Heart right ventricle (tissue), 16 donors: ENCODE results near the gene TOMT. TPM values are rescaled to one million over a fixed set of nuclear protein-coding genes. Genes with fewer than 3 reads are reported as not detected.

Experiments
- ATAC-seq, 8 donors: fragments of 200-7000 bp; cut with Tn5 transposase; one replicate each; pipeline ENCODE4 v1.9.1; 2020; ENCODE audit warnings: mild to moderate bottlenecking in 8 of 8, moderate library complexity in 8 of 8, moderate number of reproducible peaks in 1 of 8
- DNase-seq, 2 donors: peaks; one replicate each; pipeline ENCODE4 v3.0.0-alpha.2; 2020
- H3K27ac ChIP-seq, 10 donors: fragments of 200-600 bp; sonication (generic) in 2 of 10; one replicate each; pipeline versions ENCODE4 v1.5.0 to v1.8.0; 2020 to 2022; ENCODE audit warnings: mild to moderate bottlenecking in 3 of 10
- H3K27me3 ChIP-seq, 7 donors: fragments of 200-600 bp; one replicate each; pipeline ENCODE4 v1.8.0; 2021 to 2022; ENCODE audit warnings: mild to moderate bottlenecking in 2 of 7
- H3K36me3 ChIP-seq, 9 donors: fragments of 200-600 bp; sonication (generic) in 1 of 9; one replicate each; pipeline versions ENCODE4 v1.5.0 to v1.8.0; 2020 to 2022; ENCODE audit warnings: mild to moderate bottlenecking in 2 of 9
- H3K4me1 ChIP-seq, 9 donors: fragments of 200-600 bp; sonication (generic) in 1 of 9; one replicate each; pipeline versions ENCODE4 v1.5.0 to v1.8.0; 2020 to 2022; ENCODE audit warnings: mild to moderate bottlenecking in 4 of 9
- H3K4me3 ChIP-seq, 10 donors: fragments of 200-600 bp; sonication (generic) in 2 of 10; one replicate each; pipeline versions ENCODE4 v1.5.0 to v1.8.0; 2020 to 2022; ENCODE audit warnings: mild to moderate bottlenecking in 7 of 10, moderate library complexity in 2 of 10
- H3K9me3 ChIP-seq, 11 donors: fragments of 200-600 bp in 10 of 11; sonication (generic) in 2 of 11; one replicate each; pipeline versions ENCODE4 v1.5.0 to v1.8.0; 2013 to 2022; ENCODE audit warnings: mild to moderate bottlenecking in 2 of 11, control low read depth in 1 of 11, moderate library complexity in 1 of 11
- WGBS, 2 donors: extraction: QIAGEN DNeasy Blood & Tissue Kit; methylation state at CpG; one replicate each; pipeline ENCODE4 v1.1.7; 2013; ENCODE audit warnings: inconsistent platforms in 1 of 2; 5-methylcytosine and 5-hydroxymethylcytosine counted together
- intact Hi-C, 10 donors: fragments of 100-400 bp; cut with DNase I; formaldehyde crosslinking; loops; one replicate each; pipeline versions ENCODE4 v1.11.1 to v1.14.2; 2022
- polyA plus RNA-seq, 2 donors: library from polyadenylated mRNA; stranded (reverse); fragments of 200-250 nt; gene quantifications; one replicate each; pipeline ENCODE4 v1.2.3, GENCODE V29; 2013
- total RNA-seq, 10 donors: library from RNA; stranded (reverse); fragmentation: NEBNext Ultra II Directional in 3 of 10; extraction: Animal tissue kit (Norgen Biotek cat#: 25700) in 3 of 10; gene quantifications; one replicate each; pipeline versions ENCODE4 v1.2.1 to v1.2.4, GENCODE V29; 2021 to 2023
- TF ChIP-seq, protein P1 (sequence below), 9 donors: fragments of 200-600 bp; sonication (generic) in 2 of 9; IDR thresholded peaks; one replicate each; pipeline versions ENCODE4 v1.5.0 to v1.8.0; 2021 to 2022; ENCODE audit warnings: antibody characterized with exemption in 9 of 9, mild to moderate bottlenecking in 5 of 9, moderate library complexity in 1 of 9
- donor health status: Arrhythmogenic right ventricular cardiomyopathy.
- donor health status: ischemic (EF 13 %, LVEDD 7.1; RV severe dilation, severe dysfunction).
- donor health status: healthy with polysubstance abuse.
- donor health status: DM: no; HTN: yes; CAD: no.
- donor health status: DM: no; HTN: no; CAD: no.
- donor health status: ischemic (EF 25% LVEDD 6.9; RV normal size, moderate dysfunction).
- donor health status: ischemic (EF 25% LVEDD 5.7; RV mildly dilated, moderate dysfunction).
- donor health status: healthy.
- donor health status: DM: yes; HTN: yes; CAD: no.
- donor health status: Ischemic cardiomyopathy.
- donor health status: ischemic (EF 35%, LVEDD 5.7; RV mildly dilated, moderate dysfunction).
- donor health status: nonischemic (EF 11% LVEDD 7.7; RV severe dilation, severe dysfunction).
- donor health status: DM: yes; HTN: yes; CAD: no.
- donor health status: PGD.
- donor health status: ischemic (EF 29% LVEDD 5.4; RV normal size, mild dysfunction).
- donor health status: nonischemic (EF 23%, LVEDD 6.1; RV moderate dilation, normal function).

TOMT gene
- total and polyA plus RNA-seq, 12 donors, result 0.21 TPM; not detected in 11

DNA sequence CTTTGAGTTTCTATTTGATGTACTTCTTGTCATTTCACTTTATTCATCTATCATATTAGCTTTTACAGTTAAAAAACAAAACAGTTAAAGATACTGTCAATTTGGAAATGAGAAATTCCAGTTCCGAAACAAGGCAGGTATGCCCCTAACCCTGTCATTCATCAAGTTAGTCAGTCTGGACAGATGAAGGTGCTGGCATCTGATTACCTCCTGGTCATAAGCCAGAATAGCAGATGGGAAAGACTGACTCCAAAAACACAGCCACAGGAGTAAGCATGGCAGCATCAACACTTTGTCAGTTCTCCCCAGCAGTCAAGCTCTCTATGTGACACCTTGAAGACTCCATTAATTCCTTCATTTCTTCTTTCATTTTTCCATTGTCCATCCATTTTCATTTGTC lies 20.8 kb upstream of the TOMT start:
- DNase-seq (no peak), ATAC-seq (no peak)
- Histone ChIP-seq H3K4me1 (peaks cover 0 to 21% (median 9%) of the 10 kb centered on the region in 9 donors), H3K9me3 (no peaks in the 10 kb centered on the region), H3K36me3 (peaks cover 0 to 53% (median 3%) of the 10 kb centered on the region in 9 donors), H3K27me3 (no peaks in the 10 kb centered on the region), H3K27ac (no peak overlapping the region), H3K4me3 (no peak overlapping the region)
- intact Hi-C loops, result no loop called here
- WGBS, 2 donors, result 85 to 91% methylated on average over 1 of the region's 1 CpG
- TF ChIP-seq, protein P1, sequence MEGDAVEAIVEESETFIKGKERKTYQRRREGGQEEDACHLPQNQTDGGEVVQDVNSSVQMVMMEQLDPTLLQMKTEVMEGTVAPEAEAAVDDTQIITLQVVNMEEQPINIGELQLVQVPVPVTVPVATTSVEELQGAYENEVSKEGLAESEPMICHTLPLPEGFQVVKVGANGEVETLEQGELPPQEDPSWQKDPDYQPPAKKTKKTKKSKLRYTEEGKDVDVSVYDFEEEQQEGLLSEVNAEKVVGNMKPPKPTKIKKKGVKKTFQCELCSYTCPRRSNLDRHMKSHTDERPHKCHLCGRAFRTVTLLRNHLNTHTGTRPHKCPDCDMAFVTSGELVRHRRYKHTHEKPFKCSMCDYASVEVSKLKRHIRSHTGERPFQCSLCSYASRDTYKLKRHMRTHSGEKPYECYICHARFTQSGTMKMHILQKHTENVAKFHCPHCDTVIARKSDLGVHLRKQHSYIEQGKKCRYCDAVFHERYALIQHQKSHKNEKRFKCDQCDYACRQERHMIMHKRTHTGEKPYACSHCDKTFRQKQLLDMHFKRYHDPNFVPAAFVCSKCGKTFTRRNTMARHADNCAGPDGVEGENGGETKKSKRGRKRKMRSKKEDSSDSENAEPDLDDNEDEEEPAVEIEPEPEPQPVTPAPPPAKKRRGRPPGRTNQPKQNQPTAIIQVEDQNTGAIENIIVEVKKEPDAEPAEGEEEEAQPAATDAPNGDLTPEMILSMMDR (IDR thresholded peaks at IDR 0.05), result no peak

DNA sequence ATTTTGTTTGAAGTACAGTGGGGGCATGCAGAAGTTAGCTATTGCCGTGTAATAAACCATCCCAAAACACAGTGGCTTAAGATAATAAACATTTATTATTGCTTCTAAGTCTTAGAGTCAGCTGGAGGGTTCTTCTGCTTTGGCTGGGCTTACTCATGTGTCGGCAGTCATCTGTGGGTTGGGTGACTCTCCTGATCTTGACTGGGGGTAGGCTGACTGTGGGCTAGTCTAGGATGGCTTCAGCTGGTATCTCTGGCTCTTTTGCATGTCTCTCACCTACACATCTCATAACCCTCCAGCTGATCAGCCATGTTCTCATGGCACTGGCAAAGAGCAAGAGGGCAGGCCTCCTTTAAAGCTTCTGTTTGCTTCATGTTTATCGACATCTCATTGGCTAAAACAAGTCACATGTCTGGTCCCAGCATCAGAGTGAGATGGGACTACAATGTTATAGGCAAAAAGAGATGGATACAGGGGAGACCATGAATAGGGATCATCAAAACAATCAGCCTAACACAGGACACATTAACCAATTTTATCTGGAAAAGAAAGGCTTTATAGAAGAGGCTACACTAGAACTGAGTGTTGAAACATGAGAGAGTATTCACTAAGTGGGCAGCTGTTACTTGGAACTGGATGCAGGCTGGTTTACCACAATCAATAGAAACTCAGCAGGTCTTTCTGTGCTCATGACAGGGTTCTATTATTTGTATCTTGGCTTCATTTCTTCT lies 19.9 kb upstream of the TOMT start:
- Histone ChIP-seq H3K4me3 (no peak overlapping the region), H3K4me1 (peaks cover 0 to 24% (median 9%) of the 10 kb centered on the region in 9 donors), H3K27ac (no peak overlapping the region), H3K36me3 (peaks cover 0 to 53% (median 3%) of the 10 kb centered on the region in 9 donors), H3K27me3 (no peaks in the 10 kb centered on the region), H3K9me3 (no peaks in the 10 kb centered on the region)
- ATAC-seq, result no peak
- TF ChIP-seq, protein P1 (IDR thresholded peaks at IDR 0.05), result no peak
- DNase-seq, result no peak
- intact Hi-C loops, result no loop called here
- 97% methylated on average over 3 of the region's 3 CpGs for WGBS, 2 donors

DNA sequence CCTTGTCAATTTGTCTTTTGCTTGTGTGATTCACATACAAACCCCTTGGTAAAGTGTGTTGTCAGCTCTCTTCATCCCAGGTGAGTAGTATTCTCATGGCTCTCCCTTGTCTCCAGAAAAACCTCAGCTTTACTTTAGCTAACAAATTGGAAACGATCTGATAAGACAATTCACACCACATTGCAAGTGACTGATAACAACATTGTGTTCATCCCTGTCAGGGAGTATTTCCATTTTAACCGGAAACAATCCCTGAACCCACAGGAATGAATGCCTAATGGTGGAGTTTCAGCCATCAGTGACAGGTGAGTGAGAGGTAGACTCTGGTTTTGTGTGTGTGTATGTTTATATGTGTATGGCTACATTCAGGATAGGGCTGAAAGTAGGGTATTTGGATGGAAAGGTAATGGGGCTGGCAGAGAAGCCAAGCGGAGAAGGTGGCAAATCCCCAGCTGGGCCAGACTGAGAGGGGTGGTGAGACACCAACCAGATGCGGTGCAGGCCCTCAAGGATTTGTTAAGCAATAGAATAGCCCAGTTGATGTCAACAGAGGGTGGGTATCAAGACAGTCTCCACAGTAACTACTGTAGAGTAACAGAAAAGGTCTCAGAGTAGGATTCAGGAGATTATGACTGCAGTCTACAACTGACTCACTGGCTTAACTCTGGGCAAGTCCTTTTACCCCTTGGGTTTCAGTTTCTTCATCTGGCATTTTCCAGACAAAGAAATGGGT lies 17.5 kb upstream of the TOMT start:
- H3K27ac ChIP-seq, result no peak overlapping the region
- no peaks in the 10 kb centered on the region for H3K9me3 ChIP-seq
- TF ChIP-seq, protein P1 (IDR thresholded peaks at IDR 0.05), result no peak
- ATAC-seq (no peak), DNase-seq (no peak)
- intact Hi-C loops, result no loop called here
- 76 to 78% methylated on average over 4 of the region's 4 CpGs for WGBS, 2 donors
- peaks cover 0 to 55% (median 3%) of the 10 kb centered on the region in 9 donors for H3K36me3 ChIP-seq
- H3K4me3 ChIP-seq, result no peak overlapping the region
- H3K4me1 ChIP-seq, result peaks cover 0 to 22% (median 12%) of the 10 kb centered on the region in 9 donors
- no peaks in the 10 kb centered on the region for H3K27me3 ChIP-seq

DNA sequence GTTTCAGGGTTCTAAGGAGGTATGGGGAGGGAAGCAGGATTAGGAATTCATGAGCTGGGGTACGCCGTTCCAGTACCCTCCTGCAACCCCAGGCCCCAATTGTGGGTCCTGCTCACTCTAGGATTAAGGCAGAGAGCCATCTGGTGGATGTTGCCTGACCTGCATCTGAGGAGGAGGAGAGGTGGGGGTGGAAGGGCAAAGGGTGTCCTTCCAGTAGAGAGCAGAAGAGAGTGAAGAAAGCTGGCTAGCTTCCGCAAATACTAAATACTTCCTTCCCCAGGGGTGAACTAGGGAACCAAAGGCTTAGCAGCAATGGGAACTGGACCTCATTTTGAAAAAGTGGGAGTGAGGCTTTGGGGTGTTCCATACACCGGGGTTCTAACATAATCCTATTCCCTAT lies 14.4 kb upstream of the TOMT start:
- TF ChIP-seq, protein P1 (IDR thresholded peaks at IDR 0.05), result peak; percentile 71 to 95 (median 88)
- Histone ChIP-seq H3K4me1 (peaks cover 0 to 22% (median 12%) of the 10 kb centered on the region in 9 donors), H3K27me3 (no peaks in the 10 kb centered on the region), H3K36me3 (peaks cover 0 to 71% (median 9%) of the 10 kb centered on the region in 9 donors), H3K4me3 (no peak overlapping the region), H3K9me3 (no peaks in the 10 kb centered on the region), H3K27ac (peak overlapping the region in 5 of 10 donors; percentile 28 to 67 (median 49))
- WGBS, 2 donors, result 33 to 34% methylated on average over 4 of the region's 4 CpGs
- ATAC-seq (peak; percentile 87 to 94 (median 92)), DNase-seq (peak; percentile 55 to 80)
- intact Hi-C loops, result loop anchor here (1.0 to 5.0 kb wide), 8 partner anchors 51 to 114 kb away; no protein-coding TSS in a partner anchor
